Fibroblast of skin of left biceps (primary cell): ENCODE data around the gene CCDC185.

Experiments
- DNase-seq, 2 experiments: peaks; one replicate each; pipeline ENCODE4 v3.0.0-alpha.2; 2013; ENCODE audit warnings: low read depth in 2 of 2

The CCDC185 gene

DNA sequence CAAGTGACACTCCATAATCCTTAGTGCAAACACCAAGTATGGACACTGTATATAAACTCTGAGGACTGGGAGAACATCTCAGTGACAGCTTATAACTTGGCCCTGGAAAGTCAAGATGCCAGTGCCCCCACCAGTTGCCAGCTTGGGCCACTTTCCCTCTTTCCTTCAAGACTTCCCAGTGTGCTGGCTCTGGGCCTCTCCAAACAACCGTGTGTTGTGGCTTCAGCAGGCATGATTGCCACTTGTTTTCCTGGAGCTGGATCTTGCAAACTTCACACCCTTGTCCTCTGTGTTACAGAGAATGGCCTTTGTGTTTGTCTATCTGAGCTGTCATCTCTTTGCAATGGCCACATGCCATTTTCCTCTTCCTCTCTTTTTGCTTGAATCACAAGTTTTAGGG lies 37.0 kb downstream of the CCDC185 start:
- DNase-seq, result no peak

DNA sequence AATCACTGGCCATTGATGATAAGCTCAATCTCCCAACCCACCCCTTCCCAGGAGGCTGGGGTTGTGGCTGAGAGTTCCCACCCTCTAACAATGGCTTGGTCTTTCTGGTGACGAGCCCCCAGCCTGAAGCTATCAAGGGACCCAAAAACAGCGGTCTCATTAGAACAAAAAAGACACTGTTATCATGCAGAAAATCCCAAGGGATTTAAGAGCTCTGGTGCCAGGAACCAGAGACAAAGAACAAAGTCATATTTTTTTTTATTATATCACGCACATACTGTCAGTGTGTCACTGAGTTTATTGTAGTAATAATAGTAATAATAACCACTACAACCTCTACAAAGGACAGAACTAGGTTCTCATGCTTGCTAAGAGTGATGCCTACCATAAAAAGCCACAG lies 43.9 kb downstream of the CCDC185 start:
- DNase-seq, result no peak

DNA sequence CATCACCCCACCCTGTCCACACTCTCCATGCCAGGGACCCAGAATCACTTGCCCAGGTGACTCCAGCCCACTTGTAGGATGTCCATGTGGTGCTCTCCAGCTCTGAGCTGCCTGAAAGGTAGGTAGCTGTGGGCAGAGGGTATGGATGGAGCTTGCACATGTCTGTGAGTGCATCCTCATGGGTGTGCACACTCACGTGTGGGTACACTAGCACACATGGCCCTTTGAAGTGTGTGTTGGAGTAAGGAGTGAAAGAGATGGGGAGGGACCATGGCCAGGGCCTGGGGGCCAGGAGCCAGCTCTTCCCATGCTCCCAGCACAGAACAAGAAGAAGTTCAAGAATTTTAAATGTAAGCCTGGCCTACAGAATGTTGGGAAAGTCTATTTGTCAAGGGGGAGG lies 50.2 kb downstream of the CCDC185 start:
- no peak for DNase-seq

DNA sequence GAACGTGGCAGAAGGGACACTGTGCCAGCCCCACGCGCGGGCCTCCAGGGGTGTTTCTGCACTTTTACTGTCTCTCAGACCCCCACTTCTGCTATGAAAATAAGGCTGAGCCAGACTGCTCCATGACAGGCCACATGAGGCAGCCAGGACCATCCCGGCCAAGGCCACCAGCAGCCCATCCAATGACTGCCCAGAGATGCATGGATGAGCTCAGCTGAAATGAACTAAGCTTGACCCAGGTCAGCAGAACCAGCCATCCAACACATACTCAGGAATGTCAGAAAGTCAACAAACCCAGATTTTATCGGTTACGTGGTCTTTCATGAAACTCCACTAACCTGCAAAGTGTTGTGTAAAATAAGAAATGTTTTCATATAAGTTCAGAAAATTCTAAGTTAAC lies 51.2 kb downstream of the CCDC185 start:
- no peak for DNase-seq
